H9 (cell line): ENCODE data around the gene GABRB2. TPM values are rescaled to one million over a fixed set of nuclear protein-coding genes. Genes with fewer than 3 reads are reported as not detected.
"Not testable (repeated sequence)": the region's sequence is repeated elsewhere in the genome, so short reads cannot be mapped to it uniquely, and the experiment has no call there.

Source experiments
- DNase-seq: peaks from one replicate; pipeline ENCODE4 v3.0.0-alpha.2; 2017
- H2AFZ ChIP-seq: one replicate; pipeline ENCODE4 v1.6.1; 2013; ENCODE audit warnings: mild to moderate bottlenecking, low read length, control low read depth, moderate library complexity
- H2AK5ac ChIP-seq: 2 replicates; pipeline ENCODE4 v1.6.1; 2013; ENCODE audit warnings: low read length, control low read depth, mixed read lengths; ENCODE audit not compliant: insufficient read length
- H2BK120ac ChIP-seq: one replicate; pipeline ENCODE4 v1.6.1; 2013; ENCODE audit warnings: low read depth, mild to moderate bottlenecking, low read length, control low read depth, inconsistent platforms; ENCODE audit not compliant: poor library complexity, severe bottlenecking
- H2BK12ac ChIP-seq: 2 replicates; pipeline ENCODE4 v1.6.1; 2013; ENCODE audit warnings: low read length, control low read depth, mixed read lengths, low read depth; ENCODE audit not compliant: insufficient read length
- H2BK15ac ChIP-seq: 2 replicates; pipeline ENCODE4 v1.6.1; 2013; ENCODE audit warnings: low read depth, low read length, control low read depth
- H2BK20ac ChIP-seq: one replicate; pipeline ENCODE4 v1.6.1; 2013; ENCODE audit warnings: low read depth, mild to moderate bottlenecking, low read length, control low read depth, inconsistent platforms; ENCODE audit not compliant: poor library complexity, severe bottlenecking
- H2BK5ac ChIP-seq: 2 replicates; pipeline ENCODE4 v1.6.1; 2013; ENCODE audit warnings: low read length, control low read depth, mixed read lengths; ENCODE audit not compliant: insufficient read length
- H3K14ac ChIP-seq: 2 replicates; pipeline ENCODE4 v1.6.1; 2013; ENCODE audit warnings: low read length, control low read depth; ENCODE audit not compliant: insufficient read depth
- H3K18ac ChIP-seq: 2 replicates; pipeline ENCODE4 v1.6.1; 2013; ENCODE audit warnings: low read depth, mild to moderate bottlenecking, mixed read lengths, low read length, control low read depth; ENCODE audit not compliant: insufficient read length
- H3K23ac ChIP-seq: 2 replicates; pipeline ENCODE4 v1.6.1; 2013; ENCODE audit warnings: low read length, control low read depth, mixed read lengths, low read depth; ENCODE audit not compliant: insufficient read length
- H3K23me2 ChIP-seq: 2 replicates; pipeline ENCODE4 v1.6.1; 2013; ENCODE audit warnings: low read depth, mild to moderate bottlenecking, mixed read lengths, low read length, control low read depth; ENCODE audit not compliant: insufficient read length, poor library complexity, severe bottlenecking
- H3K27ac ChIP-seq: 2 replicates; pipeline ENCODE4 v1.5.1; 2013; ENCODE audit warnings: low read length, control low read depth, mixed read lengths, low read depth; ENCODE audit not compliant: insufficient read length
- H3K27me3 ChIP-seq: 2 replicates; pipeline ENCODE4 v1.6.1; 2013; ENCODE audit warnings: low read length, control low read depth, inconsistent platforms; ENCODE audit not compliant: insufficient read depth
- H3K4ac ChIP-seq: 2 replicates; pipeline ENCODE4 v1.6.1; 2013; ENCODE audit warnings: low read depth, mild to moderate bottlenecking, control low read depth, inconsistent platforms, low read length, moderate library complexity
- H3K4me1 ChIP-seq: 2 replicates; pipeline ENCODE4 v1.6.1; 2013; ENCODE audit warnings: low read length, control low read depth, inconsistent platforms; ENCODE audit not compliant: insufficient read depth
- H3K4me2 ChIP-seq: 2 replicates; pipeline ENCODE4 v1.6.1; 2013; ENCODE audit warnings: low read length, control low read depth, mixed read lengths; ENCODE audit not compliant: insufficient read length, insufficient read depth
- H3K56ac ChIP-seq: 2 replicates; pipeline ENCODE4 v1.6.1; 2013; ENCODE audit warnings: low read depth, mild to moderate bottlenecking, mixed read lengths, low read length, control low read depth; ENCODE audit not compliant: insufficient read length
- H3K79me1 ChIP-seq: 2 replicates; pipeline ENCODE4 v1.6.1; 2013; ENCODE audit warnings: low read depth, mild to moderate bottlenecking, moderate library complexity, low read length, control low read depth, inconsistent platforms; ENCODE audit not compliant: insufficient read depth, poor library complexity, severe bottlenecking
- H3K79me2 ChIP-seq: 2 replicates; pipeline ENCODE4 v1.6.1; 2013; ENCODE audit warnings: low read length, control low read depth, inconsistent platforms; ENCODE audit not compliant: insufficient read depth
- H3K9ac ChIP-seq: 2 replicates; pipeline ENCODE4 v1.6.1; 2013; ENCODE audit warnings: low read length, control low read depth, mixed read lengths; ENCODE audit not compliant: insufficient read length; ENCODE audit errors: extremely low read depth
- H3K9me3 ChIP-seq: one replicate; pipeline ENCODE4 v1.6.1; 2013; ENCODE audit warnings: low read depth, low read length, inconsistent platforms; ENCODE audit not compliant: control insufficient read depth
- H3T11ph ChIP-seq: one replicate; pipeline ENCODE4 v1.6.1; 2013; ENCODE audit warnings: mild to moderate bottlenecking, low read length, control low read depth, inconsistent platforms
- H4K20me1 ChIP-seq: one replicate; pipeline ENCODE4 v1.6.1; 2013; ENCODE audit not compliant: control insufficient read depth, insufficient read length, insufficient read depth
- H4K5ac ChIP-seq: 2 replicates; pipeline ENCODE4 v1.6.1; 2013; ENCODE audit warnings: low read depth, mild to moderate bottlenecking, mixed read lengths, low read length, control low read depth; ENCODE audit not compliant: insufficient read length
- H4K8ac ChIP-seq: replicated peaks from 2 replicates; pipeline ENCODE4 v1.6.1; 2013; ENCODE audit warnings: low read length, control low read depth, mixed read lengths, low read depth; ENCODE audit not compliant: insufficient read length
- H4K91ac ChIP-seq: 2 replicates; pipeline ENCODE4 v1.6.1; 2013; ENCODE audit warnings: low read depth, mild to moderate bottlenecking, moderate library complexity, mixed read lengths, low read length, control low read depth; ENCODE audit not compliant: insufficient read length
- H3K27ac Mint-ChIP-seq, 3 experiments: 2 replicates in 2 of 3; 3 replicates in 1 of 3; pipeline ENCODE4 v1.8.0; 2020 to 2021; ENCODE audit warnings: mixed read lengths in 3 of 3, mild to moderate bottlenecking in 1 of 3, moderate library complexity in 1 of 3
- H3K27me3 Mint-ChIP-seq: 2 replicates; pipeline ENCODE4 v1.8.0; 2021; ENCODE audit warnings: low read depth, mild to moderate bottlenecking, moderate library complexity, mixed read lengths
- H3K36me3 Mint-ChIP-seq, 3 experiments: 2 replicates in 2 of 3; 3 replicates in 1 of 3; pipeline ENCODE4 v1.8.0; 2020 to 2021; ENCODE audit warnings: low read depth in 3 of 3, mixed read lengths in 3 of 3; ENCODE audit not compliant: insufficient read depth in 1 of 3
- H3K4me1 Mint-ChIP-seq, 2 experiments: 2 replicates each; pipeline ENCODE4 v1.8.0; 2020; ENCODE audit warnings: mixed read lengths in 2 of 2
- H3K4me3 Mint-ChIP-seq, 2 experiments: 2 replicates in 1 of 2; 3 replicates in 1 of 2; pipeline ENCODE4 v1.8.0; 2020 to 2021; ENCODE audit warnings: mild to moderate bottlenecking in 2 of 2, mixed read lengths in 2 of 2, moderate library complexity in 1 of 2
- H3K9me3 Mint-ChIP-seq, 2 experiments: 2 replicates in 1 of 2; 3 replicates in 1 of 2; pipeline ENCODE4 v1.8.0; 2020; ENCODE audit warnings: mild to moderate bottlenecking in 2 of 2, mixed read lengths in 2 of 2, moderate library complexity in 1 of 2
- WGBS: extraction: QIAGEN DNeasy Blood & Tissue Kit; methylation state at CpG from one replicate; pipeline ENCODE4 v1.1.7; 2013; ENCODE audit warnings: missing lambda C conversion rate, low lambda C conversion rate, mixed read lengths; ENCODE audit not compliant: insufficient read length; ENCODE audit errors: extremely low coverage; 5-methylcytosine and 5-hydroxymethylcytosine counted together
- total RNA-seq: library from RNA; stranded (reverse); gene quantifications from 2 replicates; pipeline ENCODE4 v1.2.1, GENCODE V29; 2021
- TF ChIP-seq, protein P1 (sequence below): fragments of 200-600 bp; sonication (generic); conservative IDR thresholded peaks from 3 replicates; pipeline ENCODE4 v1.8.0; 2021; ENCODE audit warnings: antibody characterized with exemption, mild to moderate bottlenecking

The GABRB2 gene
- total RNA-seq, 1 experiment from 2014 or later, result 0.20 TPM

DNA sequence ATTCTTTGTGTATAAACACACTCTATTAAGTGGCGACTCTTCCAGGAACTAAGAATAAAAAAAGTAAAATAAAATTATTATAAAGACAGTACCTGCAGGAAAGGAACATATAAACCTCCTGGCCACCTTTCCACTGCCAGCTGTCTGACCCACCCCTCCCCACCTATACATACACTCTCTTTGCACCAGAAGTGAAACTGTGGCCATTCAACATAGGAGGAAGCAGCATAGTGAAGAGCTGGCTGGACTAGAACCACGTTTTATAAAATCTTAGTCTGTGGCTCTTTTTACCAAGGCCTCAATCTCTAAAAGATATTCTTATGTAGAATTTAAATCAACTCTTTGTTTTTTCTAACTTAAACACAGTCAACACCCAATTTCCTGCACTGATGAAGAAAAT lies 289.6 kb downstream of the GABRB2 start:
- Histone ChIP-seq H3K79me2 (no peaks in the 10 kb centered on the region), H3K27ac (no peak overlapping the region), H2BK15ac (no peak overlapping the region), H2BK12ac (no peak overlapping the region), H2BK5ac (no peak overlapping the region), H3K9ac (no peak overlapping the region), H2AFZ (no peak overlapping the region), H3K27me3 (no peaks in the 10 kb centered on the region), H2BK120ac (no peak overlapping the region), H3K23me2 (no peaks in the 10 kb centered on the region), H3K56ac (no peak overlapping the region), H3K9me3 (no peaks in the 10 kb centered on the region), H3K4me2 (no peak overlapping the region), H4K8ac (no peak overlapping the region), H3T11ph (no peak overlapping the region), H3K4me1 (peaks cover 2% of the 10 kb centered on the region; the same call in 1 of the 2 replicates), H3K18ac (no peak overlapping the region), H4K20me1 (no peaks in the 10 kb centered on the region), H4K91ac (no peak overlapping the region), H4K5ac (no peak overlapping the region), H3K4ac (no peak overlapping the region), H3K79me1 (no peaks in the 10 kb centered on the region), H2AK5ac (no peak overlapping the region), H3K23ac (no peak overlapping the region), H2BK20ac (no peak overlapping the region), H3K14ac (no peak overlapping the region)
- TF ChIP-seq, protein P1, sequence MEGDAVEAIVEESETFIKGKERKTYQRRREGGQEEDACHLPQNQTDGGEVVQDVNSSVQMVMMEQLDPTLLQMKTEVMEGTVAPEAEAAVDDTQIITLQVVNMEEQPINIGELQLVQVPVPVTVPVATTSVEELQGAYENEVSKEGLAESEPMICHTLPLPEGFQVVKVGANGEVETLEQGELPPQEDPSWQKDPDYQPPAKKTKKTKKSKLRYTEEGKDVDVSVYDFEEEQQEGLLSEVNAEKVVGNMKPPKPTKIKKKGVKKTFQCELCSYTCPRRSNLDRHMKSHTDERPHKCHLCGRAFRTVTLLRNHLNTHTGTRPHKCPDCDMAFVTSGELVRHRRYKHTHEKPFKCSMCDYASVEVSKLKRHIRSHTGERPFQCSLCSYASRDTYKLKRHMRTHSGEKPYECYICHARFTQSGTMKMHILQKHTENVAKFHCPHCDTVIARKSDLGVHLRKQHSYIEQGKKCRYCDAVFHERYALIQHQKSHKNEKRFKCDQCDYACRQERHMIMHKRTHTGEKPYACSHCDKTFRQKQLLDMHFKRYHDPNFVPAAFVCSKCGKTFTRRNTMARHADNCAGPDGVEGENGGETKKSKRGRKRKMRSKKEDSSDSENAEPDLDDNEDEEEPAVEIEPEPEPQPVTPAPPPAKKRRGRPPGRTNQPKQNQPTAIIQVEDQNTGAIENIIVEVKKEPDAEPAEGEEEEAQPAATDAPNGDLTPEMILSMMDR, result no peak
- H3K36me3 Mint-ChIP-seq, result no peaks in the 10 kb centered on the region
- no peak overlapping the region for H3K4me3 Mint-ChIP-seq
- no peak for DNase-seq
- no peaks in the 10 kb centered on the region for H3K9me3 Mint-ChIP-seq
- no peaks in the 10 kb centered on the region for H3K27me3 Mint-ChIP-seq
- WGBS, result no CpG with 5 or more reads among the region's 2 CpGs
- peaks cover 9 to 12% of the 10 kb centered on the region in 2 experiments for H3K4me1 Mint-ChIP-seq
- H3K27ac Mint-ChIP-seq, result peak overlapping the region in 1 of 3 experiments; percentile 49; a peak in 1 of 7 replicates

DNA sequence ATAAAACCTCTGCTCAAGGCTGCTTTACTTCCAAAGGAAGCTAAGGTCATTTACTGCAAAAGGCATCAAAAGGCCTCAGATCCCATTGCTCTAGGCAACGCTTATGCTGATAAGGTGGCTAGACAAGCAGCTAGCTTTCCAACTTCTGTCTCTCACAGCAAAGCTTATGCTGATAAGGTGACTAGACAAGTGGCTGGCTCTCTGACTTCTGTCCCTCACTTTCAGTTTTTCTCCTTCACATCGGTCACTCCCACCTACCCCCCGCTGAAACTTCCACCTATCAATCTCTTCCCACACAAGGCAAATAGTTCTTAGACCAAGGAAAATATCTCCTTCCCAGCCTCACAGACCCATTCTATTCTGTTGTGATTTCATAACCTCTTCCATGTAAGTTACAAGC lies 293.6 kb downstream of the GABRB2 start:
- H3K23ac ChIP-seq, H2BK5ac ChIP-seq, H3K79me1 ChIP-seq, H2AK5ac ChIP-seq, H3K27ac ChIP-seq, H3K4ac ChIP-seq, H2BK20ac ChIP-seq, H3K27me3 Mint-ChIP-seq, H3K27me3 ChIP-seq, H2BK15ac ChIP-seq, H3K14ac ChIP-seq, H3K79me2 ChIP-seq, H3K9ac ChIP-seq, H3K4me1 Mint-ChIP-seq, DNase-seq, H3K4me2 ChIP-seq, H4K91ac ChIP-seq, H3K4me1 ChIP-seq, H3K23me2 ChIP-seq, H3K27ac Mint-ChIP-seq, H3T11ph ChIP-seq, H3K9me3 ChIP-seq, H2AFZ ChIP-seq, H3K56ac ChIP-seq, H4K8ac ChIP-seq, H2BK120ac ChIP-seq, H3K4me3 Mint-ChIP-seq, H4K5ac ChIP-seq, H3K18ac ChIP-seq, H4K20me1 ChIP-seq, H2BK12ac ChIP-seq: not testable (repeated sequence)
- no CpG with 5 or more reads among the region's 3 CpGs for WGBS
- Mint-ChIP-seq H3K36me3 (peaks cover 19 to 28% (median 27%) of the 10 kb centered on the region in 3 experiments), H3K9me3 (peaks cover 25 to 29% of the 10 kb centered on the region in 2 experiments)
